NCI-H446 treated with DMSO at 0.1 percent for 48 hours (cell line): Measurements from ENCODE around the gene ASTL.

Experiments
- DNase-seq: peaks from one replicate; lab custom pipeline; 2025; lab: John Stamatoyannopoulos, UW

ASTL gene

GRCh38 chr2:96112501-96113366 lies 25.6 kb downstream of the ASTL start:
- no peak for DNase-seq

- no peak for DNase-seq
Observed at GRCh38 chr2:96111823-96112500, 26.3 kb downstream of the ASTL start.

GRCh38 chr2:96111257-96111640 lies 27.1 kb downstream of the ASTL start:
- DNase-seq = no peak

- no peak for DNase-seq
Observed at GRCh38 chr2:96110621-96111256, 27.6 kb downstream of the ASTL start.

GRCh38 chr2:96109931-96110511 lies 28.3 kb downstream of the ASTL start:
- DNase-seq = no peak

- DNase-seq = no peak
Observed at GRCh38 chr2:96109361-96109680, 29.0 kb downstream of the ASTL start.

- no peak for DNase-seq
Observed at GRCh38 chr2:96108541-96109360, 29.6 kb downstream of the ASTL start.

- no peak for DNase-seq
Observed at GRCh38 chr2:96108151-96108540, 30.2 kb downstream of the ASTL start.

GRCh38 chr2:96107708-96108065 lies 30.6 kb downstream of the ASTL start:
- no peak for DNase-seq

GRCh38 chr2:96106991-96107707 lies 31.2 kb downstream of the ASTL start:
- DNase-seq = no peak

GRCh38 chr2:96105994-96106715 lies 32.1 kb downstream of the ASTL start:
- DNase-seq = no peak

- DNase-seq = no peak
Observed at GRCh38 chr2:96105152-96105915, 33.0 kb downstream of the ASTL start.

GRCh38 chr2:96104487-96104861 lies 33.8 kb downstream of the ASTL start:
- DNase-seq = no peak

GRCh38 chr2:96103761-96104486 lies 34.4 kb downstream of the ASTL start:
- no peak for DNase-seq

GRCh38 chr2:96103187-96103601 lies 35.1 kb downstream of the ASTL start:
- DNase-seq = no peak

- DNase-seq = no peak
Observed at GRCh38 chr2:96102596-96103186, 35.6 kb downstream of the ASTL start.

- DNase-seq = no peak
Observed at GRCh38 chr2:96100893-96101304, 37.4 kb downstream of the ASTL start.

- DNase-seq = no peak
Observed at GRCh38 chr2:96099861-96100798, 38.2 kb downstream of the ASTL start.
